Kidney (tissue), 14 donors: ENCODE measurements around the gene EXOC7. TPM values are rescaled to one million over a fixed set of nuclear protein-coding genes. Genes with fewer than 3 reads are reported as not detected.

ENCODE experiments used
- DNase-seq, 5 donors: peaks; one replicate each; pipeline ENCODE4 v3.0.0-alpha.2; 2013 to 2020
- FAIRE-seq: peaks from 2 replicates; lab custom pipeline; 2012; peaks lifted over from hg19 to GRCh38; lab: Jason Lieb, UNC
- H3K27ac ChIP-seq, 2 donors: one replicate each; pipeline ENCODE4 v1.7.0; 2013; ENCODE audit warnings: low read depth in 2 of 2, low read length in 2 of 2, inconsistent platforms in 1 of 2
- H3K27me3 ChIP-seq: one replicate; pipeline ENCODE4 v1.7.1; 2013; ENCODE audit warnings: low read length, inconsistent platforms; ENCODE audit not compliant: control insufficient read depth, insufficient read depth
- H3K36me3 ChIP-seq, 3 donors: one replicate each; pipeline versions ENCODE4 v1.7.0 to v1.7.1; 2013; ENCODE audit warnings: low read length in 3 of 3, control low read depth in 1 of 3, inconsistent platforms in 1 of 3; ENCODE audit not compliant: insufficient read depth in 3 of 3, control insufficient read depth in 2 of 3
- H3K4me1 ChIP-seq, 3 donors: one replicate each; pipeline versions ENCODE4 v1.7.0 to v1.7.1; 2013; ENCODE audit warnings: low read length in 3 of 3, inconsistent platforms in 1 of 3, low read depth in 1 of 3; ENCODE audit not compliant: control insufficient read depth in 2 of 3, insufficient read depth in 2 of 3
- H3K4me3 ChIP-seq, 3 donors: one replicate each; pipeline versions ENCODE4 v1.7.0 to v1.8.1; 2013; ENCODE audit warnings: low read length in 3 of 3, control low read depth in 1 of 3, inconsistent platforms in 1 of 3
- H3K9ac ChIP-seq, 3 donors: one replicate each; pipeline versions ENCODE4 v1.7.0 to v1.7.1; 2013; ENCODE audit warnings: low read length in 3 of 3, control low read depth in 1 of 3, inconsistent platforms in 1 of 3
- H3K9me3 ChIP-seq, 3 donors: one replicate each; pipeline versions ENCODE4 v1.7.0 to v1.7.1; 2013; ENCODE audit warnings: low read length in 3 of 3, control low read depth in 1 of 3, inconsistent platforms in 1 of 3; ENCODE audit not compliant: control insufficient read depth in 2 of 3, insufficient read depth in 1 of 3
- CTCF ChIP-seq: IDR thresholded peaks from 3 replicates; pipeline ENCODE4 v1.5.1; 2012; ENCODE audit warnings: mild to moderate bottlenecking, moderate library complexity, borderline replicate concordance; ENCODE audit not compliant: insufficient read depth; ENCODE audit errors: extremely low read depth
- intact Hi-C: fragments of 100-400 bp; cut with DNase I; formaldehyde crosslinking; loops from one replicate; pipeline ENCODE4 v1.11.1; 2022
- polyA plus RNA-seq: library from polyadenylated mRNA; stranded (reverse); fragments of 350-450 nt; fragmentation: Illumina TruSeq; extraction: RNeasy Lipid Tissue Mini Kit (QIAGEN cat#74804); gene quantifications from one replicate; pipeline ENCODE4 v1.2.3, GENCODE V29; 2014; ENCODE audit warnings: low read depth, low replicate concordance; ENCODE audit not compliant: insufficient read depth
- total RNA-seq: library from RNA; stranded (reverse); fragmentation: NEBNext Ultra II Directional; extraction: Animal tissue kit (Norgen Biotek cat#: 25700); gene quantifications from one replicate; pipeline ENCODE4 v1.2.1, GENCODE V29; 2021
- donor health status: control.
- donor health status: control.
- donor health status: control.
- donor health status: control.
- donor health status: control.
- donor health status: DM: yes; HTN: yes; CAD: no.
- donor health status: Normal renal cell carcinoma (clear cell type).

Gene EXOC7
- total and polyA plus RNA-seq, 2 donors from 2014 or later = 83.2 to 143 TPM

GRCh38 chr17:76152591-76152990 is 49.0 kb upstream of the EXOC7 start:
- FAIRE-seq (no peak), DNase-seq (no peak)
- no peaks in the 10 kb centered on the region for H3K27me3 ChIP-seq
- H3K4me3 ChIP-seq = no peak overlapping the region
- no peak overlapping the region for H3K27ac ChIP-seq
- intact Hi-C loops = no loop called here
- no peaks in the 10 kb centered on the region for H3K36me3 ChIP-seq
- no peak for TF ChIP-seq CTCF
- no peak overlapping the region for H3K9ac ChIP-seq
- H3K9me3 ChIP-seq = no peaks in the 10 kb centered on the region
- no peaks in the 10 kb centered on the region for H3K4me1 ChIP-seq

- FAIRE-seq = no peak
- intact Hi-C loops = no loop called here
Measured at GRCh38 chr17:76151896-76152454, 48.4 kb upstream of the EXOC7 start.

GRCh38 chr17:76150712-76151622 is 47.4 kb upstream of the EXOC7 start:
- H3K36me3 ChIP-seq = no peaks in the 10 kb centered on the region
- FAIRE-seq (no peak), DNase-seq (no peak)
- H3K4me3 ChIP-seq = no peak overlapping the region
- no peak overlapping the region for H3K9ac ChIP-seq
- peaks cover 0 to 2% (median 0%) of the 10 kb centered on the region in 3 donors for H3K4me1 ChIP-seq
- intact Hi-C loops = no loop called here
- TF ChIP-seq CTCF = no peak
- no peaks in the 10 kb centered on the region for H3K27me3 ChIP-seq
- no peaks in the 10 kb centered on the region for H3K9me3 ChIP-seq
- no peak overlapping the region for H3K27ac ChIP-seq

More at GRCh38 chr17:76151896-76152454, 48.4 kb upstream of the EXOC7 start:
- H3K36me3 ChIP-seq = no peaks in the 10 kb centered on the region
- H3K4me3 ChIP-seq = no peak overlapping the region
- no peaks in the 10 kb centered on the region for H3K9me3 ChIP-seq
- H3K27me3 ChIP-seq = no peaks in the 10 kb centered on the region
- no peaks in the 10 kb centered on the region for H3K4me1 ChIP-seq
- no peak overlapping the region for H3K27ac ChIP-seq
- no peak for TF ChIP-seq CTCF
- H3K9ac ChIP-seq = no peak overlapping the region
- DNase-seq = no peak
